Mesenteric fat pad (tissue), 1 donor: ENCODE data around the gene PARK7. TPM values are rescaled to one million over a fixed set of nuclear protein-coding genes. Genes with fewer than 3 reads are reported as not detected.
A peak's percentile ranks its signal among the peaks of the same experiment; 100 is the strongest.
"Not testable (repeated sequence)": the region's sequence is repeated elsewhere in the genome, so short reads cannot be mapped to it uniquely, and the experiment has no call there.

Experiments
- DNase-seq: peaks from one replicate; pipeline ENCODE4 v3.0.0-alpha.2; 2020; ENCODE audit warnings: low spot score
- total RNA-seq: library from RNA; stranded (reverse); fragmentation: NEBNext Ultra II Directional; extraction: Animal tissue kit (Norgen Biotek cat#: 25700); gene quantifications from one replicate; pipeline ENCODE4 v1.2.1, GENCODE V29; 2021
- donor health status: DM: yes; HTN: yes; CAD: no.

Gene PARK7
- total RNA-seq, 1 donor from 2014 or later: 295 TPM

DNA sequence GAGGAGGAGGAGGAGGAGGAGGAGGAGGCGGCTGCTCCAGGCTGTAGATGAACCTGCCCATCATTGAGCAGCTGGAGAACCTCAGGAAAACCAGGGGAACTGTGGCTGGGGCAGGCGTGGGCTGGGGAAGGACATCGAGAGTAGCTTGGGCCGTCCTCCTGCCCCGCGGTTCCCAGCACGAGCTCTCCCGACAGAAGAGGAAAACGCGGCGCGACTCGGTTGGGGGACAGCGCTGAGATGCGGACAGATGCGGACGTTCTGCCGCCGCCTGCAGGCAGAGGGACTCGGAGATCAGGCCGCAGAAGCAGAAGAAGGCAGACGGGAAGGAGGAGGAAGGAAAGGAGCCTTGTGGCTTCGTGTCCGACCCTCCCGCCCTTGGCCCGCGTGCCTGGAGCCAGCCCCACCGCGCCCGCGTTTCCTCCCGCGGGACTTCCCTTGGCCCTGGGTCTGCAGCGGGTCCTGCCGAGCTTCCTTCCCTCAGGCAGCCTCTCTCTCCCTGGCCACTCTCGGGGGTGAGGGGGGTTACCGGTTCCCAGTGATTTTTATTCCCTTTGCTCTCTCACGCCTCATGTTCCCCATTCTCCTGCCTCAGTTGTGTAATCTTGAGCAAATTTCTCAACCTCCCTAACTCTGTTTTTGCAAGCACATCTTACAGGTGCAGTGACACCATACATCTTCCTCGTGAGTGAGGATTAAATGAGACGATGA, 19.1 kb upstream of the PARK7 start:
- DNase-seq: peak; percentile 90

DNA sequence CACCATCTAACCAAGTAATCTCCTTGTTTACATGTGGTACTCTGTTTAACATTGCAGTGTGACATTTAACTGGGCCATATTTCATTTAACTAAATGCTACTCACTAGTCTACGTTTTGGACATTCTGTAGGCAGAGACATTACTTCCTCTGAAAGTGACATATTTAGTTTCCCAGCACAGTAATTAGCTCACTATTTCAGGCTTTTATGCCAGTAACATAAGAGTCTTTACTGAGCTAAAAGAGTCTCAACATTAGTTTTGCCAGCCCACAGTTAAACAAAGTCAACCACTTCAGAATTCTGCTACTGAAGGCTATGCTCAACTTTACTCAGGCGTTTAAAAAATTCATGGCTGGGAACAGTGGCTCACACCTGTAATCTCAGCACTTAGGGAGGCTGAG, 18.3 kb upstream of the PARK7 start:
- no peak for DNase-seq

DNA sequence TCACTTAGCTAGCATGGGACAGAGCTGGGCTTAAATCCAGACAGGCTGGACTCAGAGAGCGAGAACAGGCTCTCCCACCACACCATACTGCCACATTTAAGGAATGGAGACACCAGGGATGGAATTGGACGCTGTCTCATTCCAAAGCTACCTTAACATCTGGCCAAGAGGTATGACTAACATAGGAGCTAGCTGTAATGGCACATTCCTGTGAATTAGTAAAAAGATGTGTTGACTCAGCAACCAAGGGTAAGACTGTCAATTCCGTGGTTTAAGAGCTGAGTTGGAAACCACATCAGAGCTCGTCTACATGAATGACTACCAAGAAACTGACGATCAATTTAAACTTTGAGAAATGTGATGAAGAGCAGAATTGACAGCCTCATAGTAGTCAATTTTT, 12.6 kb upstream of the PARK7 start:
- DNase-seq: no peak

DNA sequence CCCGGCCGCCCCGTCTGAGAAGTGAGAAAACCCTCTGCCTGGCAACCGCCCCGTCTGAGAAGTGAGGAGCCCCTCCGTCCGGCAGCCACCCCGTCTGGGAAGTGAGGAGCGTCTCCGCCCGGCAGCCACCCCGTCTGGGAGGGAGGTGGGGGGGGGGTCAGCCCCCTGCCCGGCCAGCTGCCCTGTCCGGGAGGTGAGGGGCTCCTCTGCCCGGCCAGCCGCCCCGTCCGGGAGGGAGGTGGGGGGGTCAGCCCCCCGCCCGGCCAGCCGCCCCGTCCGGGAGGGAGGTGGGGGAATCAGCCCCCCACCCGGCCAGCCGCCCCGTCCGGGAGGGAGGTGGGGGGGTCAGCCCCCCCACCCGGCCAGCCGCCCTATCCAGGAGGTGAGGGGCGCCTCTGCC, 8.7 kb upstream of the PARK7 start:
- not testable (repeated sequence) for DNase-seq

DNA sequence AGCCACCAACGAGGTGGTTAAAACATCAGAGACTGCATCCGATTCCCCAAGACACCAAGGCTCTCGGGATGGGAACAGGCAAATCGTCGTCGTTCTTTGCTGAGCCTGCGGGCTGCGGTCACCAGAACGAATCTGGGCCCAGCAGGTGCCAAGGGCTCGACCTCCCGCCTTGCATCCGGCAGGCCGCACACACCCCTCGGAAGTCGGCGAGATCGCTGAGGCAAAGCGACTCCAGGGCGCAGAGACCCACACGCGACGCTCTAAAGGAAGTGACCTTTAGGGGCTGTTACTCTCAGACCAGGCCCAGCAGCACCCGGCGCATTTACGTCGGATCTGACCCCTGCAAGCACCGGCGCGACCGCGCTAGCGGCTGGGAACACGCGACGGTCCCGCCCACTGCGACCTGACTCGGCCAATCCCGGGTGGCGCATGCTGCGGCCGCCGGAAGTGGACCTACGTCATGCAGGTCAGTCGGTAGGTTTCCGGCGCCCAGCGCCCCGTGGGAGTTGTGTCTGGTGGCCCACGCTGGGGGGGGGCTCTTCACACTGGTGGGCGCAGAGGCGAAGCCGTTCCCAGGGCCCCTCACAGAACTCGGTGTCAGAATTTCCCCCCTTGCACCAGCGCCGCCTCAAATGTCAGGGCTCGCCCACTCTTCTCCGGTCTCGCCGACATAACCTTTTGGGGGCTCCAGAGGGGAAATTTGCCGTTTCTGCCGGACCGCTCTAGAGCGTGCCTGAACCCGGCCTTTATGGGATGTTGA, 7.5 kb upstream of the PARK7 start:
- DNase-seq: peak; percentile 99

DNA sequence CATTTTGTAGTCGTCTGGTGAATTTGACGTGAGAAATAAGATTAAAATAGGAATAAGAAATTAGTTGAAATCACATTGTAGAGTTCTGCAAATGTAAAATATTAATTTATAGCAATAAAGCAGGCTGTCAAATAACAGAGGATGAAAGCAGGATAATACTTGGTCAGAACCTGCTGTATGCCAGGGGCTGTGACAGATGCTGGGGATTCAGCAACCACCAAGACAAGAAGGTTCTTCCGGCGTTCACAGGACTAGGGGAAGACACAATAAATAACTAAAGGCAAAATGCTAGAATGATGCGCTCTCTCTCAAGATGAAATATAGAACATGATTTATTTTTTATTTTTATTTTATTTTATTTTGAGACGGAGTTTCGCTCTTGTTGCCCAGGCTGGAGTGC, 6.8 kb upstream of the PARK7 start:
- DNase-seq: no peak

DNA sequence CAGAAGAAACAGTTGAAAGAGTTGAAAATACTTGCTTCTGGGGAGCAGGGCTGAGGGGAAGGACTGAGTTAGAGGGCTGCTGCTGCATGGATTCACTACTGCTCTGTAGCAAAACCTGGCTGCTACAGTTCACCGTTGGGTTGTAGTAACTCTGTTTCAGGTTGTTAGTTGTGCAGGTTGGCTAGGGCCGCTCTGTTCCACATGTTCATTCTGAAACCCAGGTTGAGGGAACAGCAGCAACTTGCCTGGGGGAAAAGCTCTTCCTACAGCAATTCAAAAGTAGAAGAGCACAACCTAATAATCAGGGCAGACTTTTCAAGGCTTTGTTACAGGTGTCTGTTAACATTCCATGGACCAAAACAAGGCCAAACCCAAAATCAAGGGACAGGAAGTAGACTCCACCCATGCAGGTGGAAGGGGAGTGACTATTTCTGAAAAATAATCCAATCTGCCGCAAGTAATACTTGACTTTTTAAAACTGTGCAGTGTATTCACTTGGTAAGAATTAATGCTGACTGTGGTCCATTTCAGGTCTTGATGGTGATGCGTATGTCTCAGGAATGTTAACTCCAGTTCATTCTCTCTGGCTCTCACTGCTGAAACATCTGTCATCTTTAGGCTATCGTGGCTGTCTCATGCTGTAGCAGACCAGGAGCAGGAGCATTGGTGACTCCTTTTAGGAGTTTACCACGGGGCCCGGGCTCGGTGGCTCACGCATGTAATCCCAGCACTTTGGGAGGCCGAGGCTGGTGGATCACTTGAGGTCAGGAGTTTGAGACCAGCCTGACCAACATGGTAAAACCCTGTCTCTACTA, 5.1 kb upstream of the PARK7 start:
- DNase-seq: peak; percentile 62

DNA sequence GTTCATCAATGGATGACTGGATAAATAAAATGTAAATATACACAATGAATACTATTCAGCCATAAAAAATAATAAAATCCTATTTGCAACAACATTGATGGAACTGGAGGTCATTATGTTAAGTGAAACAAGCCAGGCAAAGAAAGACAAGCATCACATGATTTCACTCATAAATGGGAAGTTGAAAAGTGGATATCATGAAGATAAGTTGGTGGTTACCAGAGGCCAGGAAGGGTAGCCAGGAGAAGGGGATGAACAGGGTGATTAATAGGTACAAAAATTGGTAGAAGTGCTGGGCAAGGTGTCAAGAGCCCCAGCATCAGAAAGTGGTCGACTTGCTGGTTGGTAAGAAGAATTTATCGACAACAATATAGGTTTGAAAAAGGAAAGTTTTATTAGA, 1.3 kb upstream of the PARK7 start:
- no peak for DNase-seq

DNA sequence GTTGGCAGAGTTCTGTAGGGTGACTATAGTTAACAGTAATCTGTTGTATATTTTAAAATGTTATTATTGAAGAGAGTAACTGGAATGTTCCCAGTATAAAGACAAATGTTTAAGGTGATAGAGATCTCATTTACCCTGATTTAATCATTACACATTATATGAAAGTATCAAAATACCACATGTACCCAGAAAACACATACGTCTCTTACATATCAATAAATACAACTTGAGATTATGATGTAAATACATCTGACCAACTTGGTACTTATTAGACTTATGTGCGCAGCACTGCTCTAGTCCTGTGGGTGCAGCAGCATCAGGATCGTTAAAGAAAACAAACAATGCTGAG, 670 bp upstream of the PARK7 start:
- DNase-seq: no peak

DNA sequence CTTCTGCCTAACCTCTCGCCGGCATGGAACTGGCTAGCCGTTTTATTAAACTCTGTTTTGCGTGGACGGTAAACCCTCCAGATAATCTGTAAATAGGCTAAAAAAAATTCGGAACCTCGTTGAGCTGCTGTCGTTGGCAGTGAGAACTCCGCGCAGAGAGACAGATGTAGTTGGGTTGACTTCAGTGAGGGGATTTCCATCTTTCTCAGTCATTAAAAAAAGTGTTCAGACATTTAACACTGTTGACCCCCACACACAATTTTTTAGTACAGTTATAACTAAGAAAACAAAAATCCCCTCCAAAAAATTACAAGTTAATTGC, 464 bp downstream of the PARK7 start:
- DNase-seq: no peak

DNA sequence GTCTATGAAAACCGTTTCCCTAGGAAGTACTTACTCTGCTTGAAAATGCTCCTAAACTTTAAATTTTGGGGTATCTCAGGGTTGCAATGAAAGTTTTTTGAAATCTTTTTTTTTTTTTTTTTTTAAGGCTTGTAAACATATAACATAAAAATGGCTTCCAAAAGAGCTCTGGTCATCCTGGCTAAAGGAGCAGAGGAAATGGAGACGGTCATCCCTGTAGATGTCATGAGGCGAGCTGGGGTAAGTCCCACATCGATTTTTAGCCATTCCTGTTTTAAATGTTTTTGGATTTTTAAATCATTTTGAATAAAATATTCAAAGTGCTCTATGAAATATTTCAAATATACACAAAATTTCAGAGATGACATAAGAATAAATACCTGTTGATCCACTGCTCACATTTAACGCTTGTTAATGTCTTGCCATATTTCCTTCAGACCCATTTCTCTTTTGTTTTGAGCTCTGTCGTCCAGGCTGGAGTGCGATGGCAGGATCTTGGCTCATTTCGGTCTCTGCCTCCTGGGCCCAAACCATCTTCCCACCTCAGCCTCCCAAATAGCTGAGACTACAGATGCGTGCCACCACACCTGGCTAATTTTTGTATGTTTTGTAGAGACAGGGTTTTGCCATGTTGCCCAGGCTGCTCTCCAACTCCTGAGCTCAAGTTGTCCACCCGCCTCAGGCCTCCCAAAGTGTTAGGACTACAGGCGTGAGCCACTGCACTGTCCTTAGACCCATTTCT, 1.3 kb downstream of the PARK7 start:
- DNase-seq: no peak

DNA sequence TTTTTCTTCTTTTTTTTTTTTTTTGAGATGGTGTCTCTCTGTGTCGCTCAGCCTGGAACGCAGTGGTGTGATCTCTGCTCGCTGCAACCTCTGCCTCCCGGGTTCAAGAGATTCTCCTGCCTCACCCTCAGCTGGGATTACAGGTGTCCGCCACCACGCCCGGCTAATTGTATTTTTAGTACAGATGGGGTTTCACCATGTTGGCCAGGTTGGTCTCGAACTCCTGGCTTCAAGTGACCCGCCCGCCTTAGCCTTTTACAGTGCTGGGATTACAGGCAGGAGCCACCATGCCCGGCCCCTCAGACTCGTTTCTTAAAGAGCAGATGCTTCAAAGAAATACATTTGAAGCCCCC, 1.8 kb downstream of the PARK7 start:
- DNase-seq: not testable (repeated sequence)

DNA sequence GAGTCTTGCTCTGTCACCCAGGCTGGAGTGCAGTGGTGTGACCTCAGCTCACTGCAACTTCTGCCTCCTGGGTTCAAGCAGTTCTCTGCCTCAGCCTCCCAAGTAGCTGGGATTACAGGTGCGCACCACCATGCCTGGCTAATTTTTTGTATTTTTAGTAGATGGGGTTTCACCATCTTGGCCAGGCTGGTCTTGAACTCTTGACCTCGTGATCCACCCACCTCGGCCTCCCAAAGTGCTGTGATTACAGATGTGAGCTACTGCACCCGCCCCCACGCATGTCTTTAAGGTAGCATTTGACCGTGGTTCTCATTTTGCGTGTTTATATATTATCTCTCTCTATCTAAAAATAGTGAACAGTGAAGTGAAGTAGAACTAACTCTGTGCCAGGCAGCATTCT, 2.3 kb downstream of the PARK7 start:
- not testable (repeated sequence) for DNase-seq

DNA sequence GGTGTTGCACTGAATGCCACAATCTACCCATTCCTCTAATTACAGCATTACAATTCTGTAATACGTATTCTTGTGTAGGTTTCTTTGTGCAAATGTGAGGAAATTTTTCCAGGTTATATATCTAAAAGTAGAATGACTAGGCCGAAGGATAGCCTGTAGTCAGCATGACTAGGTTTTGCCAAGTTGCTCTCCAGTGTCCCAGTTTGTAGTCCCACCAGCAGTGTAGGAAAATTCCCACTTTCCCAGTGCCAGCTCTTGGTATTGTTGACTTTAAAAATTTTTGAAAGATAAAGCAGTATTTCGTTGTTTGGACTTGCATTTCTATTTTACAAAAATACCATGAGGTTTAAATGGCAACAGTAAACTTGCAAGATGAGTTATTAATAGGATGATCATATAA, 3.0 kb downstream of the PARK7 start:
- no peak for DNase-seq

DNA sequence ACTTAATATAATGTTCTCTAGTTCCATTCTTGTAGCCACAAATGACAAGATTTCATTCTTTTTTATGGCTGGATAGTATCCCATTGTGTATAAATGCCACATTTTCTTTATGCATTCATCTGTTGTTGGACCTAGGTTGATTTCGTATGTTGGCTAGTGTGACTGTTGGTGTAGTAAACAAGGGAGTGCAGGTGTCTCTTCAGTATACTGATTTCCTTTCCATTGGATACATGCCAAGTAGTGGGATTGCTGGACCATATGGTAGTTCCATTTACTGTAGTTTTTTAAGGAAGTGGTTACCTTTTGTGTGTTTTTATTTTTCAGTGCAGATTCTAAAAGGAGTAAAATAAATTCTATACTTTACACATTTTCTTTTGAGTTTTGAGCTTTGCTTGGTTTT, 5.7 kb downstream of the PARK7 start:
- DNase-seq: no peak

DNA sequence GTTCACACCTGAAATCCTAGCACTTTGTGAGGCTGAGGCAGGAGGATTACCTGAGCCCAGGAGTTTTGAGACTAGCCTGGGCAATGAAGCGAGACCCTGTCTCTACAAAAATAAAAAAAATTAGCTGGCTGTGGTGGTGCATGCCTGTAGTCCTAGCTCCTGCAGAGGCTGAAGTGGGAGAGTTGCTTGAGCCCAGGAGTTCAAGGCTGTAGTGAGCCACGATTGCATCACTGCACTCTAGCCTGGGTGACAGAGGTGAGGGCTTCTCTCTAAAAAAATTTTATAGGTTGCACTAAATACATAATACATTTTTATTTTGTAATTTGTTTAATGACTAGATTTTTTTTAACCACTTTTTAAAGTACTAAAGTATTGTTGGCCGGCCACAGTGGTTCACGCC, 6.1 kb downstream of the PARK7 start:
- DNase-seq: no peak

DNA sequence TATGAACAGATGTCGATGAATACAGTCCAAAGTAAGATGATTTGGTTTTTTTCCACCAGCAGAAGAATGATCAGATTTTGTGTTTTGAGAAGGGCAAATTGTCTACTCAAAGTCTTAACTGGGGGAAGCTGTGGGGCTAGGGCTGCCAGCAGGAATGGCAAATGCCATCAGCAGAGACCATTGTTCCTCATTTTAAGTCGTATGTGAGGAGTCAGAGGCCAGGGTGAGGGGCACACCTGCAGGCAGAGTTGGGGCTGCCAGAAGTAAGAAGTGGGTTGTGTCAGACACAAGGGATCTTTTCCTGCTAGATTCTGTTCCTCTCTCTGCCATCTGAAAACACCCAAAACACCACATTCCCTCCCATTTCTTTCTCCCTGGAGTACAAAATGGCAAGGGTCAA, 8.7 kb downstream of the PARK7 start:
- no peak for DNase-seq

DNA sequence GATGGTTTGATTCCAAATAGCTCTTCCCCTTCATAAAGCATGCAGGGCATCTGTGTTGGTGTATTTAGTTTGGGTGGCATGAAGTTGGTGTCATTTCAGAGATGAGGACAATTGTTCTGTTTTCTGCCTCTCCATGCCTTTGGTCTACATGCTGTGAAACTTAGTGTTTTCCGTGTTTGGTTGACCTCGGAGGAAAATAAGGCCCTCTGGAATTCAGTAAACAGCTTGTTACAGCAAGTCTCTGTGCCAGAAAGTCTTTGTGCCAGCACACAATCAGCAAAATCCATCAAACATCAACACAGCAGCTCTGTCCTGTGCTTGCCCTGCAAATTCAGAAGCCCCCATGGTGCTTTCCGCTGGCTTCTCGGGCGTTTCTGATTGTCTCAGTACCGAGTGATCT, 9.5 kb downstream of the PARK7 start:
- no peak for DNase-seq

DNA sequence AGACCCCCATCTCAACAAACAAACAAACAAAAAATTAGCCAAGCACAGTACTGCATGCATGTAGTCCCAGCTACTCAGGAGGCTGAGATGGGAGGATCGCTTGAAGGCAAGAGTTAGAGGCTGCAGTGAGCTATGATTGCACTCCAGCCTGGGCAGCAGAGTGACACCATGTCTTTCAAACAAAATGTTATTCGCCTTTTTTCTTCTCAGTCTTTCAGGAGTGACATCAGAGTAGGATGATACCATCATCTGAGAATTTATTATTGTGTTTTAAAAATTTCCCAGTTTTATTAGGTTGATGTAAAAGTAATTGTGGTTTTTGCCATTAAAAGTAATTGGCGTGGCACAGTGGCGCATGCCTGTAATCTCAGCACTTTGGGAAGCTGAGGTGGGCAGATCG, 10.8 kb downstream of the PARK7 start:
- DNase-seq: no peak

DNA sequence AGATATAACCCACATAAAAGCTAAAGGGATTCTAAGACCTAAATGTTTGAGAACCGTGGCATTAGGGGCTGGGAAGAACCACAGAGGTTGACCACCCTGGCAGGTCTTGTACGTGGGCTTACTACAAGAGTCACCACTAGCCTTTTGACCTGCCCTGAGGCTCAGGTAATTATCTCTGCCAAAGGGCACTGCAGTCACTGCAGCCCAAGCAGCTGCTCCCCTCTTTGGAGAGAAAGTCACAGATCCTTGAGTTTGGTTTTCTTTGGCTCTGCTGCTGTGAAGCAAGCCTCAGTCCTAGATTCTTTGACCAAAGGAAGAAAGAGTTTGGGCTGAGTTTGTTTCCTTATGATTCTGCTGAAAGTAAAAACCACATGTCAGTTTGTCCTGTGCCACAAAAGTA, 11.6 kb downstream of the PARK7 start:
- DNase-seq: no peak

DNA sequence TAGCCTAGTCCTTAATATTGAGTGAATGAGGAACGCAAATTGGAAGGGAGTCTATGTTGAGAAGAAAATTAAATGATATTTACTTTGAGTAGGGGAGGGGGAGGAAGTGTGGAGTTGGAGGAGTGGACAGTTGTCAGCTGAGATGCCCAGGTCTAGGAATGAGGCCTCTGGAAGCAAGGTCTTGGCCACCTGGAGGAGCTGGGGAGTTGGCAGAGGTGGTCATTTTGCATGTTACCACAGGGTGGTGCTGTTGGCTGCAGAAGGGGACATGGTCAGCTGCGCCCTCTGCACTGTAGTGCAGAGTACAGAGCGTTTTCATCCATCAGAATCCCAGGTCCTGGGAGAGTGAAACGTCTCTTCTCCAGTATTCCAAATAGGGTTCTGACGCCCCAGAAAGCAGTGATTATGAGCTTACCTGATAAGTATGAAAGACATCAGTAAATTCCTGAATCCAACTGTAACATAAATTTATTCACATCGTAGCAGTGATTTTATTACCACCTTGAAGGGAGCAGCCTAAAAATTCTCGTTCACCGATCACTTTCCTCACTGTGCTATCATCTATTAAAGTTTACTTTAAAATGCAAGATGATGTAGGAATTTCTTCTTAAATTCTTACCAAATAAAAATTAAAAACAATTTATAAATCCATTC, 13.8 kb downstream of the PARK7 start:
- no peak for DNase-seq
